Neuronal stem cell (in vitro differentiated cells): ENCODE measurements around the gene SLX9.

ENCODE experiments used
- DNase-seq: peaks from one replicate; pipeline ENCODE4 v3.0.0-alpha.2; 2013; ENCODE audit warnings: low spot score
- H2AFZ ChIP-seq: one replicate; pipeline ENCODE4 v1.6.1; 2013; ENCODE audit warnings: mild to moderate bottlenecking, low read length, inconsistent platforms
- H2AK5ac ChIP-seq: 2 replicates; pipeline ENCODE4 v1.6.1; 2013; ENCODE audit warnings: low read depth, mild to moderate bottlenecking, inconsistent platforms, low read length, moderate library complexity, mixed read lengths
- H2BK120ac ChIP-seq: 2 replicates; pipeline ENCODE4 v1.6.1; 2013; ENCODE audit warnings: low read depth, mild to moderate bottlenecking, inconsistent platforms, low read length, moderate library complexity, mixed read lengths
- H2BK12ac ChIP-seq: one replicate; pipeline ENCODE4 v1.6.1; 2013; ENCODE audit warnings: low read length, inconsistent platforms
- H2BK15ac ChIP-seq: 2 replicates; pipeline ENCODE4 v1.6.1; 2013; ENCODE audit warnings: mild to moderate bottlenecking, low read length, inconsistent platforms, mixed read lengths
- H2BK5ac ChIP-seq: one replicate; pipeline ENCODE4 v1.6.1; 2013; ENCODE audit warnings: inconsistent platforms, mild to moderate bottlenecking, low read length, moderate library complexity
- H3K14ac ChIP-seq: one replicate; pipeline ENCODE4 v1.6.1; 2013; ENCODE audit warnings: low read length, inconsistent platforms
- H3K18ac ChIP-seq: 2 replicates; pipeline ENCODE4 v1.6.1; 2013; ENCODE audit warnings: low read length, inconsistent platforms
- H3K23ac ChIP-seq: 2 replicates; pipeline ENCODE4 v1.6.1; 2013; ENCODE audit warnings: low read depth, mild to moderate bottlenecking, mixed read lengths, low read length, inconsistent platforms; ENCODE audit not compliant: poor library complexity
- H3K27ac ChIP-seq: replicated peaks from 3 replicates; pipeline ENCODE4 v1.5.1; 2013; ENCODE audit warnings: low read length, inconsistent platforms
- H3K27me3 ChIP-seq, 3 experiments: 2 replicates each; pipeline ENCODE4 v1.6.1; 2013; ENCODE audit warnings: low read length in 3 of 3, mild to moderate bottlenecking in 2 of 3, inconsistent platforms in 1 of 3, low read depth in 1 of 3, mixed read lengths in 1 of 3, moderate library complexity in 1 of 3; ENCODE audit not compliant: control insufficient read depth in 3 of 3, insufficient read depth in 3 of 3
- H3K36me3 ChIP-seq, 2 donors: replicated peaks in 1 of 2; 2 replicates each; pipeline ENCODE4 v1.6.1; 2013; ENCODE audit warnings: low read length in 2 of 2; ENCODE audit not compliant: control insufficient read depth in 2 of 2, insufficient read depth in 2 of 2
- H3K4ac ChIP-seq: 2 replicates; pipeline ENCODE4 v1.6.1; 2013; ENCODE audit warnings: inconsistent platforms, mild to moderate bottlenecking, low read length, moderate library complexity
- H3K4me1 ChIP-seq, 2 donors: 1 replicate in 1 of 2; 2 replicates in 1 of 2; pipeline ENCODE4 v1.6.1; 2013; ENCODE audit warnings: low read length in 2 of 2, low read depth in 1 of 2; ENCODE audit not compliant: control insufficient read depth in 2 of 2, insufficient read depth in 1 of 2
- H3K4me2 ChIP-seq: one replicate; pipeline ENCODE4 v1.6.1; 2013; ENCODE audit warnings: mild to moderate bottlenecking, low read length, inconsistent platforms; ENCODE audit not compliant: insufficient read depth, poor library complexity, severe bottlenecking
- H3K4me3 ChIP-seq, 2 donors: 2 replicates each; pipeline ENCODE4 v1.5.1; 2013; ENCODE audit warnings: low read length in 2 of 2, mild to moderate bottlenecking in 2 of 2, inconsistent platforms in 1 of 2, moderate library complexity in 1 of 2
- H3K79me1 ChIP-seq: one replicate; pipeline ENCODE4 v1.6.1; 2013; ENCODE audit warnings: low read depth, mild to moderate bottlenecking, inconsistent platforms, low read length, moderate library complexity
- H3K9ac ChIP-seq: one replicate; pipeline ENCODE4 v1.6.1; 2013; ENCODE audit warnings: mild to moderate bottlenecking, low read depth, low read length, inconsistent platforms; ENCODE audit not compliant: poor library complexity
- H3K9me3 ChIP-seq, 2 donors: replicated peaks in 1 of 2; 2 replicates each; pipeline versions ENCODE3 to v1.6.1; 2013; ENCODE audit warnings: low read length in 2 of 2, mild to moderate bottlenecking in 2 of 2, inconsistent platforms in 1 of 2, low read depth in 1 of 2, mixed read lengths in 1 of 2, moderate library complexity in 1 of 2; ENCODE audit not compliant: control insufficient read depth in 2 of 2, insufficient read depth in 1 of 2
- H4K8ac ChIP-seq: one replicate; pipeline ENCODE4 v1.6.1; 2013; ENCODE audit warnings: low read depth, mild to moderate bottlenecking, inconsistent platforms, low read length, moderate library complexity
- H4K91ac ChIP-seq: one replicate; pipeline ENCODE4 v1.6.1; 2013; ENCODE audit warnings: low read length, low read depth, mild to moderate bottlenecking, inconsistent platforms; ENCODE audit not compliant: poor library complexity
- WGBS, 2 donors: extraction: QIAGEN DNeasy Blood & Tissue Kit; methylation state at CpG; one replicate each; pipeline ENCODE4 v1.1.7; 2013; ENCODE audit warnings: missing lambda C conversion rate in 2 of 2, mixed read lengths in 1 of 2; ENCODE audit not compliant: insufficient read length in 2 of 2, insufficient replicate concordance in 1 of 2; ENCODE audit errors: extremely low coverage in 2 of 2; 5-methylcytosine and 5-hydroxymethylcytosine counted together

SLX9 gene

GRCh38 chr21:44898011-44898488 lies 41.8 kb upstream of the SLX9 start:
- Histone ChIP-seq H3K27ac (no peak overlapping the region), H2BK5ac (peak overlapping the region; percentile 87), H3K9me3 (peaks cover 0 to 11% of the 10 kb centered on the region in 2 donors), H2BK120ac (no peak overlapping the region), H3K14ac (no peak overlapping the region), H3K23ac (peak overlapping the region; percentile 80), H2AFZ (no peak overlapping the region), H2BK15ac (no peak overlapping the region), H3K4me3 (no peak overlapping the region), H3K4me1 (peaks cover 0 to 10% of the 10 kb centered on the region in 2 donors), H4K91ac (no peak overlapping the region), H3K9ac (no peak overlapping the region), H3K79me1 (no peaks in the 10 kb centered on the region), H2BK12ac (peak overlapping the region; percentile 30), H4K8ac (no peak overlapping the region), H3K36me3 (no peaks in the 10 kb centered on the region), H2AK5ac (peak overlapping the region; percentile 71), H3K4ac (no peak overlapping the region), H3K18ac (peak overlapping the region; percentile 45), H3K27me3 (peaks cover 0 to 38% (median 2%) of the 10 kb centered on the region in 3 experiments), H3K4me2 (no peak overlapping the region)
- DNase-seq: no peak
- WGBS, 2 donors: no CpG with 5 or more reads among the region's 13 CpGs

- H3K4me3 ChIP-seq: no peak overlapping the region
- H4K8ac ChIP-seq: no peak overlapping the region
- no peak overlapping the region for H2BK12ac ChIP-seq
- H3K14ac ChIP-seq: peak overlapping the region; percentile 32
- H2AFZ ChIP-seq: no peak overlapping the region
- H3K4me1 ChIP-seq: peaks cover 0 to 10% of the 10 kb centered on the region in 2 donors
- H3K4ac ChIP-seq: no peak overlapping the region
- H4K91ac ChIP-seq: no peak overlapping the region
- peak overlapping the region; percentile 49 for H3K23ac ChIP-seq
- no peak overlapping the region for H2AK5ac ChIP-seq
- H3K79me1 ChIP-seq: no peaks in the 10 kb centered on the region
- no peak overlapping the region for H3K9ac ChIP-seq
- H2BK5ac ChIP-seq: no peak overlapping the region
- DNase-seq: no peak
- H3K27me3 ChIP-seq: peaks cover 0 to 28% (median 2%) of the 10 kb centered on the region in 3 experiments
- peak overlapping the region; percentile 44 for H3K18ac ChIP-seq
- no peak overlapping the region for H3K27ac ChIP-seq
- peaks cover 0 to 11% of the 10 kb centered on the region in 2 donors for H3K9me3 ChIP-seq
- H3K36me3 ChIP-seq: no peaks in the 10 kb centered on the region
- H2BK15ac ChIP-seq: no peak overlapping the region
- WGBS, 2 donors: no CpG with 5 or more reads among the region's 49 CpGs
- H2BK120ac ChIP-seq: no peak overlapping the region
- H3K4me2 ChIP-seq: no peak overlapping the region
Measured at GRCh38 chr21:44898851-44899767, 40.7 kb upstream of the SLX9 start.

DNA sequence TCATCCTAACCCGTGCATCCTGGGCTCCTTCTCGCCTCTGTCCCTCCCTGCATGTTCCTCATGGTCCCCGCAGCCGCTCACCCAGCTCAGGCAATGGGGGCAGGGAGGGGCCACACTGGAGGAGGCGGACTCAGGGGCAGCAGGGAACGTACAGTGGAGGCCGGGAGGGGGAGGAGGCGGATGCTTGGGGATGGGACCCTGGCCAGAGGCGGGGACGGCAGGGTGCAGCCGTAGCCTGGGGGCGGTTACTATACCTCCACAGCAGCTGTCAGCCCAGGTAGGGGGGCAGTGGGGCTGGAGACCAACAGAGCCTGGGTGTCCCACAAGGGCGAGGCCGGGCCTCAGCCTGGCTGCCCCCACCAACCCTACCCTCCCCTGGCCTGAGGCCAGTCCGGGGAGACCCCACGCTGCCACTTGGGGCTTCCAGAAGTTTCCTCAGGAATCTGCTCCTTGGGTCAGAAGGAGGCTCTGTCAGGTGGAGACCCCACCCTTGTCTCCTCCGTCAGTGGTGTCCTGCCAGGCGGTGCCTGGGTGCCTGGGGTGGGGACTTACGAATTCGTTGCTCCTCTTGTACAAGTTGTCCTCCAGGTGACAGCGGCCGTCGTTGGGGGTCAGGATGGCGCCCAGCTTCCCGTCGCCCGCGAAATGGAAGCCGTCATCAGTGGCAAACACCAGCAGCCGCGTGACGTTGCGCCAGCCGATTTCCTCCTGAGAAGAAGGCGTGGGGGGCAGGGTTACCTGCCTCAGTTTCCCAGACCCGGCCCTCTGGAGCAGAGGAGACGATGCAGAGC lies 39.9 kb upstream of the SLX9 start:
- Histone ChIP-seq H2AFZ (no peak overlapping the region), H3K4ac (no peak overlapping the region), H3K79me1 (no peaks in the 10 kb centered on the region), H3K23ac (peak overlapping the region; percentile 49), H4K91ac (no peak overlapping the region), H3K14ac (peak overlapping the region; percentile 32), H3K36me3 (peaks cover 0 to 2% of the 10 kb centered on the region in 2 donors), H3K4me3 (no peak overlapping the region), H2BK120ac (no peak overlapping the region), H3K27ac (no peak overlapping the region), H3K9me3 (peaks cover 0 to 15% of the 10 kb centered on the region in 2 donors), H4K8ac (no peak overlapping the region), H2BK15ac (no peak overlapping the region), H3K9ac (no peak overlapping the region), H3K27me3 (peaks cover 0 to 25% (median 2%) of the 10 kb centered on the region in 3 experiments), H2BK12ac (no peak overlapping the region), H2BK5ac (no peak overlapping the region), H2AK5ac (peak overlapping the region; percentile 47), H3K4me2 (no peak overlapping the region), H3K4me1 (peaks cover 0 to 12% of the 10 kb centered on the region in 2 donors), H3K18ac (peak overlapping the region; percentile 44)
- no peak for DNase-seq
- no CpG with 5 or more reads among the region's 37 CpGs for WGBS, 2 donors
